H9 (cell line): ENCODE measurements around the gene SCUBE1. TPM values are rescaled to one million over a fixed set of nuclear protein-coding genes. Genes with fewer than 3 reads are reported as not detected.

Source experiments
- DNase-seq: peaks from one replicate; pipeline ENCODE4 v3.0.0-alpha.2; 2017
- H2AFZ ChIP-seq: one replicate; pipeline ENCODE4 v1.6.1; 2013; ENCODE audit warnings: mild to moderate bottlenecking, low read length, control low read depth, moderate library complexity
- H2AK5ac ChIP-seq: 2 replicates; pipeline ENCODE4 v1.6.1; 2013; ENCODE audit warnings: low read length, control low read depth, mixed read lengths; ENCODE audit not compliant: insufficient read length
- H2BK120ac ChIP-seq: one replicate; pipeline ENCODE4 v1.6.1; 2013; ENCODE audit warnings: low read depth, mild to moderate bottlenecking, low read length, control low read depth, inconsistent platforms; ENCODE audit not compliant: poor library complexity, severe bottlenecking
- H2BK12ac ChIP-seq: 2 replicates; pipeline ENCODE4 v1.6.1; 2013; ENCODE audit warnings: low read length, control low read depth, mixed read lengths, low read depth; ENCODE audit not compliant: insufficient read length
- H2BK15ac ChIP-seq: 2 replicates; pipeline ENCODE4 v1.6.1; 2013; ENCODE audit warnings: low read depth, low read length, control low read depth
- H2BK20ac ChIP-seq: one replicate; pipeline ENCODE4 v1.6.1; 2013; ENCODE audit warnings: low read depth, mild to moderate bottlenecking, low read length, control low read depth, inconsistent platforms; ENCODE audit not compliant: poor library complexity, severe bottlenecking
- H2BK5ac ChIP-seq: 2 replicates; pipeline ENCODE4 v1.6.1; 2013; ENCODE audit warnings: low read length, control low read depth, mixed read lengths; ENCODE audit not compliant: insufficient read length
- H3K14ac ChIP-seq: 2 replicates; pipeline ENCODE4 v1.6.1; 2013; ENCODE audit warnings: low read length, control low read depth; ENCODE audit not compliant: insufficient read depth
- H3K18ac ChIP-seq: 2 replicates; pipeline ENCODE4 v1.6.1; 2013; ENCODE audit warnings: low read depth, mild to moderate bottlenecking, mixed read lengths, low read length, control low read depth; ENCODE audit not compliant: insufficient read length
- H3K23ac ChIP-seq: 2 replicates; pipeline ENCODE4 v1.6.1; 2013; ENCODE audit warnings: low read length, control low read depth, mixed read lengths, low read depth; ENCODE audit not compliant: insufficient read length
- H3K23me2 ChIP-seq: 2 replicates; pipeline ENCODE4 v1.6.1; 2013; ENCODE audit warnings: low read depth, mild to moderate bottlenecking, mixed read lengths, low read length, control low read depth; ENCODE audit not compliant: insufficient read length, poor library complexity, severe bottlenecking
- H3K27ac ChIP-seq: 2 replicates; pipeline ENCODE4 v1.5.1; 2013; ENCODE audit warnings: low read length, control low read depth, mixed read lengths, low read depth; ENCODE audit not compliant: insufficient read length
- H3K27me3 ChIP-seq: 2 replicates; pipeline ENCODE4 v1.6.1; 2013; ENCODE audit warnings: low read length, control low read depth, inconsistent platforms; ENCODE audit not compliant: insufficient read depth
- H3K4ac ChIP-seq: 2 replicates; pipeline ENCODE4 v1.6.1; 2013; ENCODE audit warnings: low read depth, mild to moderate bottlenecking, control low read depth, inconsistent platforms, low read length, moderate library complexity
- H3K4me1 ChIP-seq: 2 replicates; pipeline ENCODE4 v1.6.1; 2013; ENCODE audit warnings: low read length, control low read depth, inconsistent platforms; ENCODE audit not compliant: insufficient read depth
- H3K4me2 ChIP-seq: 2 replicates; pipeline ENCODE4 v1.6.1; 2013; ENCODE audit warnings: low read length, control low read depth, mixed read lengths; ENCODE audit not compliant: insufficient read length, insufficient read depth
- H3K56ac ChIP-seq: 2 replicates; pipeline ENCODE4 v1.6.1; 2013; ENCODE audit warnings: low read depth, mild to moderate bottlenecking, mixed read lengths, low read length, control low read depth; ENCODE audit not compliant: insufficient read length
- H3K79me1 ChIP-seq: 2 replicates; pipeline ENCODE4 v1.6.1; 2013; ENCODE audit warnings: low read depth, mild to moderate bottlenecking, moderate library complexity, low read length, control low read depth, inconsistent platforms; ENCODE audit not compliant: insufficient read depth, poor library complexity, severe bottlenecking
- H3K79me2 ChIP-seq: 2 replicates; pipeline ENCODE4 v1.6.1; 2013; ENCODE audit warnings: low read length, control low read depth, inconsistent platforms; ENCODE audit not compliant: insufficient read depth
- H3K9ac ChIP-seq: 2 replicates; pipeline ENCODE4 v1.6.1; 2013; ENCODE audit warnings: low read length, control low read depth, mixed read lengths; ENCODE audit not compliant: insufficient read length; ENCODE audit errors: extremely low read depth
- H3K9me3 ChIP-seq: one replicate; pipeline ENCODE4 v1.6.1; 2013; ENCODE audit warnings: low read depth, low read length, inconsistent platforms; ENCODE audit not compliant: control insufficient read depth
- H3T11ph ChIP-seq: one replicate; pipeline ENCODE4 v1.6.1; 2013; ENCODE audit warnings: mild to moderate bottlenecking, low read length, control low read depth, inconsistent platforms
- H4K20me1 ChIP-seq: one replicate; pipeline ENCODE4 v1.6.1; 2013; ENCODE audit not compliant: control insufficient read depth, insufficient read length, insufficient read depth
- H4K5ac ChIP-seq: 2 replicates; pipeline ENCODE4 v1.6.1; 2013; ENCODE audit warnings: low read depth, mild to moderate bottlenecking, mixed read lengths, low read length, control low read depth; ENCODE audit not compliant: insufficient read length
- H4K8ac ChIP-seq: replicated peaks from 2 replicates; pipeline ENCODE4 v1.6.1; 2013; ENCODE audit warnings: low read length, control low read depth, mixed read lengths, low read depth; ENCODE audit not compliant: insufficient read length
- H4K91ac ChIP-seq: 2 replicates; pipeline ENCODE4 v1.6.1; 2013; ENCODE audit warnings: low read depth, mild to moderate bottlenecking, moderate library complexity, mixed read lengths, low read length, control low read depth; ENCODE audit not compliant: insufficient read length
- H3K27ac Mint-ChIP-seq, 3 experiments: 2 replicates in 2 of 3; 3 replicates in 1 of 3; pipeline ENCODE4 v1.8.0; 2020 to 2021; ENCODE audit warnings: mixed read lengths in 3 of 3, mild to moderate bottlenecking in 1 of 3, moderate library complexity in 1 of 3
- H3K27me3 Mint-ChIP-seq: 2 replicates; pipeline ENCODE4 v1.8.0; 2021; ENCODE audit warnings: low read depth, mild to moderate bottlenecking, moderate library complexity, mixed read lengths
- H3K36me3 Mint-ChIP-seq, 3 experiments: 2 replicates in 2 of 3; 3 replicates in 1 of 3; pipeline ENCODE4 v1.8.0; 2020 to 2021; ENCODE audit warnings: low read depth in 3 of 3, mixed read lengths in 3 of 3; ENCODE audit not compliant: insufficient read depth in 1 of 3
- H3K4me1 Mint-ChIP-seq, 2 experiments: 2 replicates each; pipeline ENCODE4 v1.8.0; 2020; ENCODE audit warnings: mixed read lengths in 2 of 2
- H3K4me3 Mint-ChIP-seq, 2 experiments: 2 replicates in 1 of 2; 3 replicates in 1 of 2; pipeline ENCODE4 v1.8.0; 2020 to 2021; ENCODE audit warnings: mild to moderate bottlenecking in 2 of 2, mixed read lengths in 2 of 2, moderate library complexity in 1 of 2
- H3K9me3 Mint-ChIP-seq, 2 experiments: 2 replicates in 1 of 2; 3 replicates in 1 of 2; pipeline ENCODE4 v1.8.0; 2020; ENCODE audit warnings: mild to moderate bottlenecking in 2 of 2, mixed read lengths in 2 of 2, moderate library complexity in 1 of 2
- CTCF ChIP-seq: fragments of 200-600 bp; sonication (generic); conservative IDR thresholded peaks from 3 replicates; pipeline ENCODE4 v1.8.0; 2021; ENCODE audit warnings: antibody characterized with exemption, mild to moderate bottlenecking
- WGBS: extraction: QIAGEN DNeasy Blood & Tissue Kit; methylation state at CpG from one replicate; pipeline ENCODE4 v1.1.7; 2013; ENCODE audit warnings: missing lambda C conversion rate, low lambda C conversion rate, mixed read lengths; ENCODE audit not compliant: insufficient read length; ENCODE audit errors: extremely low coverage; 5-methylcytosine and 5-hydroxymethylcytosine counted together
- total RNA-seq: library from RNA; stranded (reverse); gene quantifications from 2 replicates; pipeline ENCODE4 v1.2.1, GENCODE V29; 2021

The SCUBE1 gene
- total RNA-seq, 1 experiment from 2014 or later: 1.2 TPM

DNA sequence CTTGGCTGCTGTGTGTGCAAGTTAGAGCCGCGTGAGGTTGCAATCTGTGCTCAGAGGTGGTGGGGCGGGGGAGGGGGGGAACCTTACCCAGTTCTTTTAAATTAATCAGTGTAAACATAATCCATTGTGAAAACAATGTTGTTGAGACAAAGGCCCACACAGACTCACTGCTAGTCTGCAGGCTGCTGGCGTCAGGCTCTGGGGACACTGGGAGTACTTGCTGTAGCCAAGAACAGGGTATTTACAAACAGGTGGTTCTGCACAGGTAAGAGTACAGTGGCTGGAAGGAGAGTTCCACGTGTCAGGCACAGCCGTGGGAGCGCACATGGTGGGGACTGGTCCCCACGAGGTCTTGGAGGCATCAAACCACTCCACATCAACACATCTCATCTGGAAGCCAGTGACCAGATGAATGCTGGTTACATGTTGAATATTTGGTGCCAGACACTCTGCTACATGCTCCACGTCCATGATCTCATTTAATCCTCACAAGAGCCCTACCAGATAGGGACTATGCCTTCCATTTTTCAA is 27.4 kb downstream of the SCUBE1 start:
- Histone ChIP-seq H2BK20ac (no peak overlapping the region), H2BK15ac (no peak overlapping the region), H3K4ac (no peak overlapping the region), H2AK5ac (no peak overlapping the region), H2AFZ (no peak overlapping the region), H3K4me1 (no peaks in the 10 kb centered on the region; the same call in 1 of the 2 replicates), H4K8ac (no peak overlapping the region), H3K79me2 (no peaks in the 10 kb centered on the region), H2BK120ac (no peak overlapping the region), H3K27ac (no peak overlapping the region), H4K5ac (no peak overlapping the region), H3K4me2 (no peak overlapping the region), H2BK5ac (no peak overlapping the region), H3K27me3 (no peaks in the 10 kb centered on the region; the same call in 1 of the 2 replicates), H3K56ac (no peak overlapping the region), H3K79me1 (no peaks in the 10 kb centered on the region), H3K14ac (peak overlapping the region; percentile 48; the same call in 1 of the 2 replicates), H3T11ph (no peak overlapping the region), H2BK12ac (no peak overlapping the region), H3K9me3 (no peaks in the 10 kb centered on the region), H3K23ac (no peak overlapping the region), H3K23me2 (no peaks in the 10 kb centered on the region), H3K18ac (no peak overlapping the region), H4K20me1 (no peaks in the 10 kb centered on the region), H3K9ac (no peak overlapping the region), H4K91ac (no peak overlapping the region)
- WGBS: no CpG with 5 or more reads among the region's 9 CpGs
- peaks cover 14 to 37% of the 10 kb centered on the region in 2 experiments for H3K4me1 Mint-ChIP-seq
- H3K27ac Mint-ChIP-seq: no peak overlapping the region
- peaks cover 3% of the 10 kb centered on the region for H3K27me3 Mint-ChIP-seq
- no peaks in the 10 kb centered on the region for H3K9me3 Mint-ChIP-seq
- no peak for DNase-seq
- no peaks in the 10 kb centered on the region; a peak in 1 of 7 replicates for H3K36me3 Mint-ChIP-seq
- TF ChIP-seq CTCF: no peak
- no peak overlapping the region for H3K4me3 Mint-ChIP-seq
